Spleen (tissue), 11 donors: Measurements from ENCODE around the gene ANTXR2. TPM values are rescaled to one million over a fixed set of nuclear protein-coding genes. Genes with fewer than 3 reads are reported as not detected.
A peak's percentile ranks its signal among the peaks of the same experiment; 100 is the strongest.

Experiments
- DNase-seq: peaks from one replicate; pipeline ENCODE4 v3.0.0-alpha.2; 2020
- H3K27ac ChIP-seq, 8 donors: fragments of 200-600 bp; sonication (generic) in 7 of 8; 1 replicate in 4 of 8; 2 replicates in 4 of 8; pipeline versions ENCODE4 v1.5.0 to v1.8.0; 2016 to 2021; ENCODE audit warnings: inconsistent platforms in 4 of 8, mild to moderate bottlenecking in 4 of 8, moderate library complexity in 1 of 8
- H3K27me3 ChIP-seq, 7 donors: fragments of 200-600 bp; sonication (generic) in 6 of 7; replicated peaks in 1 of 7; 1 replicate in 4 of 7; 2 replicates in 3 of 7; pipeline versions ENCODE4 v1.5.0 to v1.8.0; 2016 to 2021; ENCODE audit warnings: inconsistent platforms in 3 of 7, mild to moderate bottlenecking in 1 of 7
- H3K36me3 ChIP-seq, 6 donors: fragments of 200-600 bp; sonication (generic) in 5 of 6; 1 replicate in 4 of 6; 2 replicates in 2 of 6; pipeline versions ENCODE4 v1.5.0 to v1.8.0; 2016 to 2021; ENCODE audit warnings: inconsistent platforms in 2 of 6
- H3K4me1 ChIP-seq, 6 donors: fragments of 200-600 bp; sonication (generic) in 5 of 6; 1 replicate in 3 of 6; 2 replicates in 3 of 6; pipeline versions ENCODE4 v1.5.0 to v1.8.0; 2016 to 2021; ENCODE audit warnings: inconsistent platforms in 3 of 6
- H3K4me3 ChIP-seq, 8 donors: fragments of 200-600 bp; sonication (generic) in 7 of 8; 1 replicate in 4 of 8; 2 replicates in 4 of 8; pipeline versions ENCODE4 v1.5.0 to v1.8.0; 2016 to 2021; ENCODE audit warnings: inconsistent platforms in 4 of 8, mild to moderate bottlenecking in 4 of 8, moderate library complexity in 2 of 8
- H3K9me3 ChIP-seq, 8 donors: fragments of 200-600 bp; sonication (generic) in 7 of 8; 1 replicate in 4 of 8; 2 replicates in 4 of 8; pipeline versions ENCODE4 v1.5.0 to v1.8.0; 2016 to 2021; ENCODE audit warnings: inconsistent platforms in 4 of 8
- POLR2A ChIP-seq, 3 donors: fragments of 450-650 bp; IDR thresholded peaks; one replicate each; pipeline ENCODE4 v1.5.1; 2017; ENCODE audit warnings: antibody characterized with exemption in 3 of 3, mild to moderate bottlenecking in 1 of 3
- POLR2AphosphoS5 ChIP-seq, 3 donors: sonication (generic); formaldehyde crosslinking; IDR thresholded peaks; one replicate each; pipeline ENCODE4 v1.5.1; 2017; ENCODE audit warnings: antibody characterized with exemption in 3 of 3
- WGBS, 5 donors: extraction: QIAGEN DNeasy Blood & Tissue Kit in 3 of 5; methylation state at CpG; one replicate each; pipeline versions ENCODE4 v1.1.5 to v1.1.7; 2013 to 2018; 5-methylcytosine and 5-hydroxymethylcytosine counted together
- intact Hi-C: fragments of 100-400 bp; cut with DNase I; formaldehyde crosslinking; loops from one replicate; pipeline ENCODE4 v1.15.0; 2023; ENCODE audit warnings: low total_unique reads
- polyA plus RNA-seq, 3 donors: library from polyadenylated mRNA; stranded (reverse); fragments of 200-250 nt; gene quantifications; one replicate each; pipeline ENCODE4 v1.2.1, GENCODE V29; 2013
- total RNA-seq, 7 donors: library from RNA; depleted of rRNA in 3 of 7; stranded (reverse); fragments of >200 nt in 3 of 7; fragmentation: NEBNext Ultra II Directional in 4 of 7; extraction: Animal tissue kit (Norgen Biotek cat#: 25700) in 4 of 7; gene quantifications; one replicate each; pipeline versions ENCODE4 v1.1.0 to v1.2.1, GENCODE V29; 2016 to 2021
- TF ChIP-seq, protein P1 (sequence below), 11 experiments: fragments of 200-600 bp in 7 of 11; fragments of 450-650 bp in 4 of 11; sonication (generic) in 4 of 11; IDR thresholded peaks in 8 of 11; conservative IDR thresholded peaks in 3 of 11; 1 replicate in 7 of 11; 2 replicates in 4 of 11; pipeline versions ENCODE4 v1.4.0 to v1.8.0; 2016 to 2021; ENCODE audit warnings: antibody characterized with exemption in 11 of 11, inconsistent platforms in 4 of 11, mild to moderate bottlenecking in 1 of 11
- donor health status: healthy with polysubstance abuse.
- donor health status: DM: no; HTN: no; CAD: no; lungs with moderate emphysema.
- donor health status: DM: no; HTN: no; CAD: no.
- donor health status: Bipolar disorder and iron deficiency.
- donor health status: healthy.
- donor health status: DM: no; HTN: no; CAD: no.
- donor health status: DM: yes; HTN: yes; CAD: no.

The ANTXR2 gene
- total and polyA plus RNA-seq, 10 donors, result 3.7 to 56.3 (median 37.3) TPM

DNA sequence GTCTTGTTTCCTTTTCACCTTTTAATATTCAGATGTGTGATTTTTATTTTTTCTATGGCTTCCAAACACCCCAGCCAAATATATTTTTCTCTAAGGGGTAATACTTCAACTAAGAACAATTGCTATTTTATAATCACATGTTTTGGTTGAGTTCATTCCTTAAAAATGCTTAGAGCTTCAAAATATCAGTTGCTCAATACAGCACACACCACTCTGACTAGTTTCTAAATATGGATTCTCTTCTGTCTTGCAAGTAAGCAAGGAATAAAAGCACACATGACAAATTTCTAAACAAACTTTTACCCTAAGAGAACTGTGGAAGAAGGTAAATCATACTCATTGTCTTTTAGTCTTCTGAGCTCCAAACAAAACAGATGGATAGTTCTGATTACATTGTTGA lies 27.2 kb downstream of the ANTXR2 start:
- intact Hi-C loops, result no loop called here
- Histone ChIP-seq H3K9me3 (no peaks in the 10 kb centered on the region), H3K4me1 (no peaks in the 10 kb centered on the region), H3K27ac (no peak overlapping the region), H3K27me3 (no peaks in the 10 kb centered on the region), H3K4me3 (no peak overlapping the region), H3K36me3 (peaks cover 0 to 54% (median 0%) of the 10 kb centered on the region in 6 donors)
- no peak for DNase-seq
- TF ChIP-seq POLR2AphosphoS5 (IDR thresholded peaks at IDR 0.05), result no peak
- no peak for TF ChIP-seq POLR2A (IDR thresholded peaks at IDR 0.05)
- TF ChIP-seq, protein P1, sequence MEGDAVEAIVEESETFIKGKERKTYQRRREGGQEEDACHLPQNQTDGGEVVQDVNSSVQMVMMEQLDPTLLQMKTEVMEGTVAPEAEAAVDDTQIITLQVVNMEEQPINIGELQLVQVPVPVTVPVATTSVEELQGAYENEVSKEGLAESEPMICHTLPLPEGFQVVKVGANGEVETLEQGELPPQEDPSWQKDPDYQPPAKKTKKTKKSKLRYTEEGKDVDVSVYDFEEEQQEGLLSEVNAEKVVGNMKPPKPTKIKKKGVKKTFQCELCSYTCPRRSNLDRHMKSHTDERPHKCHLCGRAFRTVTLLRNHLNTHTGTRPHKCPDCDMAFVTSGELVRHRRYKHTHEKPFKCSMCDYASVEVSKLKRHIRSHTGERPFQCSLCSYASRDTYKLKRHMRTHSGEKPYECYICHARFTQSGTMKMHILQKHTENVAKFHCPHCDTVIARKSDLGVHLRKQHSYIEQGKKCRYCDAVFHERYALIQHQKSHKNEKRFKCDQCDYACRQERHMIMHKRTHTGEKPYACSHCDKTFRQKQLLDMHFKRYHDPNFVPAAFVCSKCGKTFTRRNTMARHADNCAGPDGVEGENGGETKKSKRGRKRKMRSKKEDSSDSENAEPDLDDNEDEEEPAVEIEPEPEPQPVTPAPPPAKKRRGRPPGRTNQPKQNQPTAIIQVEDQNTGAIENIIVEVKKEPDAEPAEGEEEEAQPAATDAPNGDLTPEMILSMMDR (IDR thresholded peaks at IDR 0.05 in 8 of 11, conservative IDR thresholded peaks at IDR 0.05 in 3 of 11), result no peak

DNA sequence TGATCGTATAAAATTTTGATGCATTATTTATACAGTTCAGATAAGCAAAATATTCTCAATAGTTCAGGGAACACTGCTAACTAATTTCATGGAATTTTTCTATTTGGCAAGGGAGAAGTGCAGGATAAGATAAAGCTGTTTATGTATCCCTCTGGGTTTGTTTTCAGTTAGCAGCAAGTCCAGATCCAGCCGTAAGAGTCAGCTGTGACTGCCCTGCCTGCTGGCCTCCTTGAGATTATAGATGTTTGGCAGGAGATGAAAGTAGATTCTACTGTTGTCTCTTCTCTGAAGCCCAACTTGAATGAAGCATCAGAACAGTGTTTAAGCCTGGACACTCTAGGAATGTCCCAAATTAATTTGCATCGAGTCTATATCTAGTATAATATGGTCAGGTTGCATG lies 29.5 kb downstream of the ANTXR2 start:
- Histone ChIP-seq H3K4me3 (no peak overlapping the region), H3K36me3 (peaks cover 0 to 39% (median 0%) of the 10 kb centered on the region in 6 donors), H3K9me3 (no peaks in the 10 kb centered on the region), H3K27ac (no peak overlapping the region), H3K4me1 (peaks cover 0 to under 1% (median 0%) of the 10 kb centered on the region in 6 donors), H3K27me3 (no peaks in the 10 kb centered on the region)
- TF ChIP-seq POLR2A (IDR thresholded peaks at IDR 0.05) (no peak), POLR2AphosphoS5 (IDR thresholded peaks at IDR 0.05) (no peak)
- TF ChIP-seq, protein P1 (IDR thresholded peaks at IDR 0.05 in 8 of 11, conservative IDR thresholded peaks at IDR 0.05 in 3 of 11), result no peak
- WGBS, 5 donors, result 81 to 93% (median 88%) methylated on average over 3 of the region's 3 CpGs
- intact Hi-C loops, result no loop called here
- no peak for DNase-seq

DNA sequence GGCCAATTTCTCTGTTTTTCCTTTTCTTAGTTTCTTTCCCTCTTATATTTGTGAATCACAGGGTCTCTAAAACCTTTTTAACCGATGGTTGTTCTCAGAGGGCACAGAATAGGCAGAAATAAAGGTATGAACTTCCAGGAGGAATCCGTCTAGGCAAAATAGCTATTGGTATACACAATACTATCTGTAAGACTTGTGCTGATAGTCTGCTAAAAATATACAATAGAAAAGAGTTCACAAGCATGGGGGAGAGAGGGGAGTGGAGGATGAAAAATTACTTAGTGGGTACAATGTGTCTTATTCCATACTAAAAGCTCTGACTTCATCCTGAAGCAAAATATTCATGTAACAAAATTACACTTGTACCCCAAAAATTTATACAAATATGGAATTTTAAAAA lies 30.2 kb downstream of the ANTXR2 start:
- intact Hi-C loops, result no loop called here
- Histone ChIP-seq H3K4me3 (no peak overlapping the region), H3K4me1 (peaks cover 0 to 7% (median 4%) of the 10 kb centered on the region in 6 donors), H3K9me3 (no peaks in the 10 kb centered on the region), H3K27me3 (no peaks in the 10 kb centered on the region), H3K36me3 (peaks cover 0 to 34% (median 0%) of the 10 kb centered on the region in 6 donors), H3K27ac (no peak overlapping the region)
- DNase-seq, result no peak
- 90 to 98% (median 93%) methylated on average over 2 of the region's 2 CpGs for WGBS, 5 donors
- TF ChIP-seq POLR2A (IDR thresholded peaks at IDR 0.05), result no peak
- TF ChIP-seq, protein P1 (IDR thresholded peaks at IDR 0.05 in 8 of 11, conservative IDR thresholded peaks at IDR 0.05 in 3 of 11), result no peak
- no peak for TF ChIP-seq POLR2AphosphoS5 (IDR thresholded peaks at IDR 0.05)

DNA sequence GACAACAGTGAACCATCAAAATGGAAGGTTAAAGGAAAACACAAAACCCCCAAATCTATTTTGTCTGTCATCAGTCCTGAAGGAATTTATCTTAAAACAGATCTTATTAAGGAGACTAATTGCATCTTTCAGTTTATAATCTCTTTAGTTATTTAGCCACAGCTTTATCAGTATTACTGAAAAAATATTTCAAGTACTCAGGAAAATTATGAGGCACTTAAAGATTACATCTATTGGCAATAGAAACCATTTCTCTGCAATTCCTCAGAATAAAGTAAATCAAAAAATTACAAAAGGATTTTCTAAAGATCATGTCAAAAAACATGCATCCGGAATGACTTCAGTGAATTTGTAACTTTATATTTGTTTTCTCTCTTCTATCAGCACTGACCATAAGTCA lies 35.2 kb downstream of the ANTXR2 start:
- Histone ChIP-seq H3K4me1 (peaks cover 16 to 40% (median 31%) of the 10 kb centered on the region in 6 donors), H3K27me3 (no peaks in the 10 kb centered on the region), H3K4me3 (no peak overlapping the region), H3K36me3 (peaks cover 0 to 23% (median 0%) of the 10 kb centered on the region in 6 donors), H3K9me3 (no peaks in the 10 kb centered on the region), H3K27ac (peak overlapping the region in 6 of 8 donors; percentile 42 to 72 (median 66))
- intact Hi-C loops, result no loop called here
- TF ChIP-seq POLR2AphosphoS5 (IDR thresholded peaks at IDR 0.05), result no peak
- DNase-seq, result no peak
- 81 to 94% (median 83%) methylated on average over 1 of the region's 1 CpG for WGBS, 5 donors
